HUES48 (cell line): ENCODE data around the gene LRIG3.
A peak's percentile ranks its signal among the peaks of the same experiment; 100 is the strongest.

Experiments used
- H3K27ac ChIP-seq: one replicate; pipeline ENCODE4 v1.7.0; 2013; ENCODE audit warnings: low read depth, low read length, inconsistent platforms
- H3K27me3 ChIP-seq: 2 replicates; pipeline ENCODE4 v1.6.1; 2013; ENCODE audit warnings: mild to moderate bottlenecking, low read length; ENCODE audit not compliant: control insufficient read depth, insufficient read depth
- H3K36me3 ChIP-seq: 2 replicates; pipeline ENCODE4 v1.6.1; 2013; ENCODE audit warnings: low read length; ENCODE audit not compliant: control insufficient read depth, insufficient read depth
- H3K4me1 ChIP-seq: 2 replicates; pipeline ENCODE4 v1.6.1; 2013; ENCODE audit warnings: mild to moderate bottlenecking, low read length; ENCODE audit not compliant: control insufficient read depth, insufficient read depth
- H3K4me3 ChIP-seq: 2 replicates; pipeline ENCODE4 v1.5.1; 2013; ENCODE audit warnings: mild to moderate bottlenecking, low read depth, low read length
- H3K9ac ChIP-seq: 2 replicates; pipeline ENCODE4 v1.6.1; 2013; ENCODE audit warnings: mild to moderate bottlenecking, low read depth, low read length, moderate library complexity
- H3K9me3 ChIP-seq: 2 replicates; pipeline ENCODE4 v1.6.1; 2013; ENCODE audit warnings: low read length; ENCODE audit not compliant: control insufficient read depth, insufficient read depth

Gene LRIG3

GRCh38 chr12:58931518-58931917 is 11.2 kb upstream of the LRIG3 start:
- no peaks in the 10 kb centered on the region for H3K36me3 ChIP-seq
- H3K27me3 ChIP-seq = no peaks in the 10 kb centered on the region
- no peaks in the 10 kb centered on the region for H3K9me3 ChIP-seq
- no peak overlapping the region for H3K27ac ChIP-seq
- no peak overlapping the region for H3K4me3 ChIP-seq
- H3K4me1 ChIP-seq = 0 out of 2 replicates have a peak, but pooled peaks cover 5% of the 10 kb centered on the region
- no peak overlapping the region for H3K9ac ChIP-seq

GRCh38 chr12:58930770-58931324 is 10.5 kb upstream of the LRIG3 start:
- Histone ChIP-seq H3K4me1 (0 out of 2 replicates have a peak, but pooled peaks cover 7% of the 10 kb centered on the region), H3K27me3 (no peaks in the 10 kb centered on the region), H3K36me3 (no peaks in the 10 kb centered on the region), H3K9me3 (no peaks in the 10 kb centered on the region), H3K27ac (no peak overlapping the region), H3K9ac (no peak overlapping the region), H3K4me3 (no peak overlapping the region)

- Histone ChIP-seq H3K36me3 (no peaks in the 10 kb centered on the region), H3K9me3 (no peaks in the 10 kb centered on the region), H3K27ac (no peak overlapping the region), H3K4me3 (no peak overlapping the region), H3K9ac (no peak overlapping the region), H3K4me1 (peaks cover 11% of the 10 kb centered on the region), H3K27me3 (no peaks in the 10 kb centered on the region)
Measured at GRCh38 chr12:58927120-58927519, 6.8 kb upstream of the LRIG3 start.

- H3K27ac ChIP-seq = no peak overlapping the region
- H3K9ac ChIP-seq = no peak overlapping the region
- H3K36me3 ChIP-seq = no peaks in the 10 kb centered on the region
- no peaks in the 10 kb centered on the region for H3K27me3 ChIP-seq
- H3K9me3 ChIP-seq = no peaks in the 10 kb centered on the region
- H3K4me1 ChIP-seq = peaks cover 11% of the 10 kb centered on the region
- H3K4me3 ChIP-seq = no peak overlapping the region
Measured at GRCh38 chr12:58926586-58926985, 6.3 kb upstream of the LRIG3 start.

GRCh38 chr12:58925751-58926150 is 5.4 kb upstream of the LRIG3 start:
- no peaks in the 10 kb centered on the region for H3K36me3 ChIP-seq
- peak overlapping the region; percentile 63 for H3K27ac ChIP-seq
- H3K4me3 ChIP-seq = no peak overlapping the region
- no peak overlapping the region for H3K9ac ChIP-seq
- H3K9me3 ChIP-seq = no peaks in the 10 kb centered on the region
- H3K4me1 ChIP-seq = peaks cover 15% of the 10 kb centered on the region
- H3K27me3 ChIP-seq = peaks cover 7% of the 10 kb centered on the region; the same call in 1 of the 2 replicates

GRCh38 chr12:58925111-58925611 is 4.9 kb upstream of the LRIG3 start:
- peaks cover 7% of the 10 kb centered on the region; the same call in 1 of the 2 replicates for H3K27me3 ChIP-seq
- no peak overlapping the region for H3K4me3 ChIP-seq
- peak overlapping the region; percentile 63 for H3K27ac ChIP-seq
- H3K9ac ChIP-seq = no peak overlapping the region
- no peaks in the 10 kb centered on the region for H3K36me3 ChIP-seq
- no peaks in the 10 kb centered on the region for H3K9me3 ChIP-seq
- H3K4me1 ChIP-seq = peaks cover 17% of the 10 kb centered on the region

GRCh38 chr12:58924652-58925051 is 4.3 kb upstream of the LRIG3 start:
- peak overlapping the region; percentile 53 for H3K27ac ChIP-seq

GRCh38 chr12:58923781-58924180 is 3.5 kb upstream of the LRIG3 start:
- no peak overlapping the region for H3K9ac ChIP-seq

More at GRCh38 chr12:58924652-58925051, 4.3 kb upstream of the LRIG3 start:
- H3K9ac ChIP-seq = no peak overlapping the region
- no peaks in the 10 kb centered on the region for H3K36me3 ChIP-seq
- H3K4me3 ChIP-seq = no peak overlapping the region
- peaks cover 8% of the 10 kb centered on the region for H3K27me3 ChIP-seq
- H3K4me1 ChIP-seq = peaks cover 17% of the 10 kb centered on the region
- H3K9me3 ChIP-seq = no peaks in the 10 kb centered on the region

GRCh38 chr12:58922849-58923248 is 2.5 kb upstream of the LRIG3 start:
- no peaks in the 10 kb centered on the region for H3K36me3 ChIP-seq
- no peaks in the 10 kb centered on the region for H3K9me3 ChIP-seq
- peaks cover 25% of the 10 kb centered on the region for H3K4me1 ChIP-seq
- no peak overlapping the region for H3K9ac ChIP-seq
- H3K4me3 ChIP-seq = no peak overlapping the region
- peaks cover 21% of the 10 kb centered on the region for H3K27me3 ChIP-seq
- no peak overlapping the region for H3K27ac ChIP-seq

More at GRCh38 chr12:58923781-58924180, 3.5 kb upstream of the LRIG3 start:
- Histone ChIP-seq H3K27me3 (peaks cover 17% of the 10 kb centered on the region), H3K9me3 (no peaks in the 10 kb centered on the region), H3K4me3 (no peak overlapping the region), H3K27ac (no peak overlapping the region), H3K36me3 (no peaks in the 10 kb centered on the region), H3K4me1 (peaks cover 17% of the 10 kb centered on the region)

- Histone ChIP-seq H3K4me1 (peaks cover 41% of the 10 kb centered on the region), H3K9ac (peak overlapping the region; percentile 71; the same call in 1 of the 2 replicates), H3K27me3 (peaks cover 21% of the 10 kb centered on the region), H3K27ac (peak overlapping the region; percentile 87), H3K9me3 (no peaks in the 10 kb centered on the region), H3K4me3 (peak overlapping the region; percentile 82), H3K36me3 (no peaks in the 10 kb centered on the region)
Measured at GRCh38 chr12:58920961-58921861, 907 bp upstream of the LRIG3 start.
